ENCODE measurements around the gene KIF21B. TPM values are rescaled to one million over a fixed set of nuclear protein-coding genes. Genes with fewer than 3 reads are reported as not detected.

The KIF21B gene
- total RNA-seq, 4 donors from 2014 or later: 3.2 to 40.4 (median 22.7) TPM

DNA sequence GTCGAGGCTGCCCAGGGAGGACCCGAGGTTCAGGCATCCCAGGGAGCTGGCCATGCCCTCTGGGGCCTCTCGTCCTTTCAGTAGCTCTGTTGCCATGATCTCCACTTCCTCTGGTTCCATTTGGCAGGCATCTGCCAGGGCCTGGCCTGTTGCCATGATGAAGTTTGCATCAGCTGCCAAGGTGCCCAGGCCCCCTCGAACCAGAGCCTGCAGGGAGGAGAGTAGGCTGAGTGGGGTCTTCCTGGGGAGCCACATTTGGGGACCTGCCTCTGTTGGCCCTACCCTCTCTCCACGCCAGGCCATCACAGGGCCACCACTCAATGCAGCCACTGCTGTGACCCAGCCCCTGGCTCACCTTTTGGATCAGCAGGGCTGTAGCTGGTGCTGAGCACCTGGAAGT is 16.4 kb upstream of the KIF21B start:
- Histone ChIP-seq H3K4me3 (no peak overlapping the region), H3K9me3 (no peaks in the 10 kb centered on the region), H3K36me3 (no peaks in the 10 kb centered on the region), H3K4me1 (peaks cover 0 to 5% (median 4%) of the 10 kb centered on the region in 4 donors), H3K27ac (no peak overlapping the region), H3K27me3 (no peaks in the 10 kb centered on the region)
- in situ Hi-C loops (cut with MboI; ENCODE audit: low pct_ligation_motif_present in 1 of 4, low pct_unique_long_range_greater_than_20kb in 1 of 4, low sequenced_read_pairs in 3 of 4) (loop anchor here in 3 of 4 donors (5.0 to 25.0 kb wide), 4 partner anchors 63 to 428 kb away; partner anchors contain the start of genes INAVA (in 1 of the 3) and KIF14 (in 1 of the 3)), intact Hi-C loops (cut with DNase I; ENCODE audit: low total_unique reads) (no loop called here)
- DNase-seq: no peak
- TF ChIP-seq POLR2AphosphoS5 (IDR thresholded peaks at IDR 0.05) (no peak), POLR2A (IDR thresholded peaks at IDR 0.05) (no peak), EP300 (IDR thresholded peaks at IDR 0.05; ENCODE audit: low read depth) (no peak)
- TF ChIP-seq, protein P1, sequence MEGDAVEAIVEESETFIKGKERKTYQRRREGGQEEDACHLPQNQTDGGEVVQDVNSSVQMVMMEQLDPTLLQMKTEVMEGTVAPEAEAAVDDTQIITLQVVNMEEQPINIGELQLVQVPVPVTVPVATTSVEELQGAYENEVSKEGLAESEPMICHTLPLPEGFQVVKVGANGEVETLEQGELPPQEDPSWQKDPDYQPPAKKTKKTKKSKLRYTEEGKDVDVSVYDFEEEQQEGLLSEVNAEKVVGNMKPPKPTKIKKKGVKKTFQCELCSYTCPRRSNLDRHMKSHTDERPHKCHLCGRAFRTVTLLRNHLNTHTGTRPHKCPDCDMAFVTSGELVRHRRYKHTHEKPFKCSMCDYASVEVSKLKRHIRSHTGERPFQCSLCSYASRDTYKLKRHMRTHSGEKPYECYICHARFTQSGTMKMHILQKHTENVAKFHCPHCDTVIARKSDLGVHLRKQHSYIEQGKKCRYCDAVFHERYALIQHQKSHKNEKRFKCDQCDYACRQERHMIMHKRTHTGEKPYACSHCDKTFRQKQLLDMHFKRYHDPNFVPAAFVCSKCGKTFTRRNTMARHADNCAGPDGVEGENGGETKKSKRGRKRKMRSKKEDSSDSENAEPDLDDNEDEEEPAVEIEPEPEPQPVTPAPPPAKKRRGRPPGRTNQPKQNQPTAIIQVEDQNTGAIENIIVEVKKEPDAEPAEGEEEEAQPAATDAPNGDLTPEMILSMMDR (IDR thresholded peaks at IDR 0.05): no peak
- WGBS, 2 donors (ENCODE audit: low coverage in 1 of 2): 86% methylated on average over 3 of the region's 5 CpGs; no CpG with 5 or more reads in 1 of the 2 donors

DNA sequence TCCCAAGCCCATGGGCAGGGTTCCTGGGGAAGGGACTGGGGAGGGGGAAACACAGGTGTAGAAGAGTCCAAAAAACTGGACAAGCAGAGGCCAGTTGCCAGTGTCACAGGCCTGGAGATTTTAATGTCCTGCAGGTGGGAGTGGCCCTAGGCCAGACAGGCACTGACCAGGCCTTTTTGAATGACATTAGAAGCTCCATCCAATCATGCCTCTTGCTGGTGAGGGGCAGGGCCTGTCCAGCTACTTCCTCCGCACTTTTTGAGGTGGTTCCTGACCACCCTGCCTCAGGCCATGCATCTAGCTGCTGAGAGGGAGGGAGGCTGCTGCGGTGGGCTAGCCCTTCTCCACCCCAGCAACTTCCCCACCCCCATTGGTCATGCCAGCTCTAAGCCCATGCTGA is 15.9 kb upstream of the KIF21B start:
- Histone ChIP-seq H3K27ac (no peak overlapping the region), H3K27me3 (no peaks in the 10 kb centered on the region), H3K9me3 (no peaks in the 10 kb centered on the region), H3K4me3 (no peak overlapping the region), H3K4me1 (peaks cover 0 to 5% (median 4%) of the 10 kb centered on the region in 4 donors), H3K36me3 (no peaks in the 10 kb centered on the region)
- in situ Hi-C loops (cut with MboI; ENCODE audit: low pct_ligation_motif_present in 1 of 4, low pct_unique_long_range_greater_than_20kb in 1 of 4, low sequenced_read_pairs in 3 of 4) (loop anchor here in 2 of 4 donors (10.0 to 25.0 kb wide), 2 partner anchors 145 to 427 kb away; partner anchors contain the start of genes INAVA (in 1 of the 2) and KIF14 (in 1 of the 2)), intact Hi-C loops (cut with DNase I; ENCODE audit: low total_unique reads) (no loop called here)
- DNase-seq: no peak
- TF ChIP-seq EP300 (IDR thresholded peaks at IDR 0.05; ENCODE audit: low read depth) (no peak), POLR2A (IDR thresholded peaks at IDR 0.05) (no peak), POLR2AphosphoS5 (IDR thresholded peaks at IDR 0.05) (no peak)
- TF ChIP-seq, protein P1 (IDR thresholded peaks at IDR 0.05): no peak
- 100% methylated on average over 1 to 2 of the region's 2 CpGs for WGBS, 2 donors (ENCODE audit: low coverage in 1 of 2)

DNA sequence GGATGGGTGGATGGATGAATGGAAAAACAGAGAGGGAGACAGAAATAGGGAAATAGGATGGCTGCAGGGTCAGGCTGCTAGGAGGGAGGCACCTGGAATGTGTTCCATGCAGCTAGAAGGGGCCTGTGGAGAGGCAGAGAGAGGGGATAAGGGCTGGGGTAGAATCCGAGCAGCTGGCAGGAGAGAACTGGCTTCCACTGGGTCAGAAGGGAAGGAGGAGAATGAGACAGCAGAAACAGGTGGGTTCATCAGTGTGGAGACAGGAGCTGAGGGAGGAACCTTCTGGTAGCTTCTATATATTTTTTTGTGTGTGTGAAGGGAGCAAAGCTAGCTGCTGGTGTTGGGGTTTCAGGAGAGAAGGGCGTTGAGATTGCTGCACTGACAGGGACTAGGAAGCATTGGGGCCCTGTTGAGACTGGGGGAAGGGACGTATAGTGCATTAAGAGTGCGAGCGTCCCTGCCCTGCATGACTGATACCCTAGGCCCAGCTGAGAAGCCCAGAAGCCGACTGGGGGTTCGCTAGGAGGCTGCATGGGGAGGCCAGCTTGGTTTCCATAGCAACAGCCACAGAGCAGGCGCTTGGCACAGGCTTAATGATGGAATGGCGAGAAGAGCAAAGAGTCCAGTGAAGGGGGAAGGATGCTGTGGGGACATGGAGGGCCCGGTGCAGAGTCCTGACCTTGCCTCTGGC is 14.8 kb upstream of the KIF21B start:
- H3K27ac ChIP-seq: no peak overlapping the region
- DNase-seq: no peak
- in situ Hi-C loops (cut with MboI; ENCODE audit: low pct_ligation_motif_present in 1 of 4, low pct_unique_long_range_greater_than_20kb in 1 of 4, low sequenced_read_pairs in 3 of 4) (loop anchor here in 2 of 4 donors (10.0 to 25.0 kb wide), 2 partner anchors 144 to 426 kb away; partner anchors contain the start of genes INAVA (in 1 of the 2) and KIF14 (in 1 of the 2)), intact Hi-C loops (cut with DNase I; ENCODE audit: low total_unique reads) (no loop called here)
- H3K4me3 ChIP-seq: no peak overlapping the region
- peaks cover 0 to 5% (median 4%) of the 10 kb centered on the region in 4 donors for H3K4me1 ChIP-seq
- 91 to 93% methylated on average over 5 to 10 of the region's 10 CpGs for WGBS, 2 donors (ENCODE audit: low coverage in 1 of 2)
- TF ChIP-seq EP300 (IDR thresholded peaks at IDR 0.05; ENCODE audit: low read depth) (no peak), POLR2A (IDR thresholded peaks at IDR 0.05) (no peak), POLR2AphosphoS5 (IDR thresholded peaks at IDR 0.05) (no peak)
- TF ChIP-seq, protein P1 (IDR thresholded peaks at IDR 0.05): no peak
- H3K27me3 ChIP-seq: no peaks in the 10 kb centered on the region
- H3K9me3 ChIP-seq: no peaks in the 10 kb centered on the region
- no peaks in the 10 kb centered on the region for H3K36me3 ChIP-seq

DNA sequence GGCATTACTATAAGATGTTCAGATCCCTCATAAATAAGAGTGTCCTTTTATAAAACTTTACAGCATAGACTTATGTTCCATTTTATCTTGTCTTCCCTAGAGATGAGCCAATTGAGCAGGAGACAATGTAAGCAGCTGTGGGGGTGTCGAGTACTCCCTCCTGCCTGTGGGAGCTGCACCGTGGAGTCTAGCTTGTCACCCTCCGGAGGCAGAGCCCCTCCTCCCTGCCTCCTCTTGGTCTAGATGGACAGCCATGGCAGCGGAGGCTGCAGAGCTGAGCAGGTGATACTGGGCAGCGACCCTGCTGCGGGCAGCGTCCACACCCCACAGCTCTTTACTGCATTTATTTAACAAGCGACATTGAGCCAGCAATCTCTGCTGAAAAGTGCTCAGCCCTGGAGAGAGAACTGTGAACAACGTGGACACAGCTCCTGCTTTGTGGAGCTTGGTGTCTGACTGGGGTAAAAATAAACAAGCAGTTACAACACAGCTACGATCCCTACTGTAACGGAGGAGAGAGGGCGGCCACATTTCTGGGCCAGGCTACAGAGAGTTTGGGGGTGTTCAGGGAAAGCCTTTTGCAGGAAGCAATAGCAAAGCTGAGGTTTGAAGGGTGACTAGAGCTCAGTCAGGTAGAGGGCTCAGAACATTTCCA is 12.8 kb upstream of the KIF21B start:
- no peak for DNase-seq
- intact Hi-C loops (cut with DNase I; ENCODE audit: low total_unique reads): no loop called here
- whole genome bisulfite sequencing, 2 donors (ENCODE audit: low coverage in 1 of 2): 60 to 64% methylated on average over 1 to 12 of the region's 12 CpGs
- Histone ChIP-seq H3K9me3 (no peaks in the 10 kb centered on the region), H3K27me3 (no peaks in the 10 kb centered on the region), H3K4me3 (no peak overlapping the region), H3K4me1 (no peaks in the 10 kb centered on the region), H3K36me3 (no peaks in the 10 kb centered on the region), H3K27ac (no peak overlapping the region)
- TF ChIP-seq EP300 (IDR thresholded peaks at IDR 0.05; ENCODE audit: low read depth) (no peak), POLR2AphosphoS5 (IDR thresholded peaks at IDR 0.05) (no peak), POLR2A (IDR thresholded peaks at IDR 0.05) (no peak)
- TF ChIP-seq, protein P1 (IDR thresholded peaks at IDR 0.05): no peak
- in situ Hi-C loops (cut with MboI; ENCODE audit: low pct_ligation_motif_present in 1 of 4, low pct_unique_long_range_greater_than_20kb in 1 of 4, low sequenced_read_pairs in 3 of 4): loop anchor here in 2 of 4 donors (10.0 to 25.0 kb wide), 2 partner anchors 142 to 424 kb away; partner anchors contain the start of genes INAVA (in 1 of the 2) and KIF14 (in 1 of the 2)
